ENCODE data around the gene NLRC3.
A peak's percentile ranks its signal among the peaks of the same experiment; 100 is the strongest.
"Not testable (repeated sequence)": the region's sequence is repeated elsewhere in the genome, so short reads cannot be mapped to it uniquely, and the experiment has no call there.

The NLRC3 gene

GRCh38 chr16:3577302-3577752 lies at the start of gene NLRC3:
Gene NLRC3 (minus strand): TSS chr16:3577403. CDS start chr16:3565036, 12,367 bp downstream.
- peak; percentile 52 for DNase-seq (ENCODE audit: low spot score)

GRCh38 chr16:3625911-3626732 lies 48.9 kb upstream of the NLRC3 start:
- peak; percentile 21 for DNase-seq (ENCODE audit: low spot score)

GRCh38 chr16:3625331-3625730 lies 48.1 kb upstream of the NLRC3 start:
- no peak for DNase-seq (ENCODE audit: low spot score)

GRCh38 chr16:3623642-3624041 lies 46.4 kb upstream of the NLRC3 start:
- DNase-seq (ENCODE audit: low spot score): no peak

GRCh38 chr16:3618769-3619141 lies 41.6 kb upstream of the NLRC3 start:
- no peak for DNase-seq (ENCODE audit: low spot score)

- no peak for DNase-seq (ENCODE audit: low spot score)
Observed at GRCh38 chr16:3612510-3613466, 35.6 kb upstream of the NLRC3 start.

- DNase-seq (ENCODE audit: low spot score): peak; percentile 92
Observed at GRCh38 chr16:3611146-3611975, 34.2 kb upstream of the NLRC3 start, which contains the start of gene SLX4. Gene SLX4 (minus strand): TSS chr16:3611606. CDS start chr16:3608964, 2,642 bp downstream.

GRCh38 chr16:3610698-3611145 lies 33.5 kb upstream of the NLRC3 start:
- no peak for DNase-seq (ENCODE audit: low spot score)

- DNase-seq (ENCODE audit: low spot score): no peak
Observed at GRCh38 chr16:3609895-3610697, 32.9 kb upstream of the NLRC3 start.

GRCh38 chr16:3608976-3609375 lies 31.8 kb upstream of the NLRC3 start:
- DNase-seq (ENCODE audit: low spot score): not testable (repeated sequence)

- DNase-seq (ENCODE audit: low spot score): no peak
Observed at GRCh38 chr16:3608069-3608468, 30.9 kb upstream of the NLRC3 start.

GRCh38 chr16:3607634-3608033 lies 30.4 kb upstream of the NLRC3 start:
- no peak for DNase-seq (ENCODE audit: low spot score)

GRCh38 chr16:3607161-3607560 lies 30.0 kb upstream of the NLRC3 start:
- DNase-seq (ENCODE audit: low spot score): no peak

GRCh38 chr16:3606441-3606840 lies 29.2 kb upstream of the NLRC3 start:
- DNase-seq (ENCODE audit: low spot score): no peak

- DNase-seq (ENCODE audit: low spot score): no peak
Observed at GRCh38 chr16:3602320-3602653, 25.1 kb upstream of the NLRC3 start.

GRCh38 chr16:3601614-3602319 lies 24.6 kb upstream of the NLRC3 start:
- no peak for DNase-seq (ENCODE audit: low spot score)

GRCh38 chr16:3599922-3600321 lies 22.7 kb upstream of the NLRC3 start:
- DNase-seq (ENCODE audit: low spot score): no peak

GRCh38 chr16:3599121-3599520 lies 21.9 kb upstream of the NLRC3 start:
- no peak for DNase-seq (ENCODE audit: low spot score)

GRCh38 chr16:3598236-3598635 lies 21.0 kb upstream of the NLRC3 start:
- no peak for DNase-seq (ENCODE audit: low spot score)

GRCh38 chr16:3597676-3598075 lies 20.5 kb upstream of the NLRC3 start:
- no peak for DNase-seq (ENCODE audit: low spot score)
